Esophagus squamous epithelium (tissue), 5 donors: Measurements from ENCODE around the gene CNTN1. TPM values are rescaled to one million over a fixed set of nuclear protein-coding genes. Genes with fewer than 3 reads are reported as not detected.

ENCODE experiments used
- DNase-seq: peaks from one replicate; lab custom pipeline; 2025; lab: John Stamatoyannopoulos, UW
- H3K27ac ChIP-seq, 4 donors: fragments of 200-600 bp; sonication (generic); one replicate each; pipeline ENCODE4 v1.5.1; 2016 to 2019; ENCODE audit warnings: mild to moderate bottlenecking in 1 of 4
- H3K27me3 ChIP-seq, 4 donors: fragments of 200-600 bp; sonication (generic); 1 replicate in 3 of 4; 2 replicates in 1 of 4; pipeline versions ENCODE4 v1.5.1 to v1.6.0; 2017 to 2021; ENCODE audit warnings: antibody characterized with exemption in 1 of 4
- H3K36me3 ChIP-seq, 3 donors: fragments of 200-600 bp; sonication (generic); one replicate each; pipeline ENCODE4 v1.5.1; 2016 to 2019
- H3K4me1 ChIP-seq, 3 donors: fragments of 200-600 bp; sonication (generic); one replicate each; pipeline ENCODE4 v1.5.1; 2017 to 2019
- H3K4me3 ChIP-seq, 4 donors: fragments of 200-600 bp; sonication (generic); 1 replicate in 3 of 4; 2 replicates in 1 of 4; pipeline ENCODE4 v1.5.1; 2016 to 2019; ENCODE audit warnings: mild to moderate bottlenecking in 2 of 4, moderate library complexity in 1 of 4
- H3K9me3 ChIP-seq, 3 donors: fragments of 200-600 bp; sonication (generic); one replicate each; pipeline ENCODE4 v1.5.1; 2016 to 2019
- CTCF ChIP-seq, 6 experiments: fragments of 450-650 bp in 4 of 6; fragments of 200-600 bp in 2 of 6; sonication (generic) in 2 of 6; IDR thresholded peaks; one replicate each; pipeline ENCODE4 v1.5.1; 2016 to 2019; ENCODE audit warnings: antibody characterized with exemption in 6 of 6, mild to moderate bottlenecking in 4 of 6, moderate library complexity in 4 of 6
- POLR2A ChIP-seq, 4 donors: fragments of 450-650 bp; IDR thresholded peaks; one replicate each; pipeline ENCODE4 v1.6.1; 2017; ENCODE audit warnings: antibody characterized with exemption in 4 of 4, mild to moderate bottlenecking in 4 of 4, moderate library complexity in 3 of 4
- WGBS, 2 donors: methylation state at CpG; one replicate each; pipeline ENCODE4 v1.1.5; 2018; 5-methylcytosine and 5-hydroxymethylcytosine counted together
- intact Hi-C: fragments of 100-400 bp; cut with DNase I; formaldehyde crosslinking; loops from one replicate; pipeline ENCODE4 v1.15.0; 2022
- total RNA-seq, 4 donors: library from RNA; depleted of rRNA; stranded (reverse); fragments of >200 nt; gene quantifications; one replicate each; pipeline ENCODE4 v1.1.0, GENCODE V29; 2016
- donor health status: DM: yes; HTN: yes; CAD: no.

CNTN1 gene
- total RNA-seq, 4 donors from 2014 or later, result 0.83 to 15.7 (median 5.8) TPM

GRCh38 chr12:40794087-40794486 lies 101.8 kb downstream of the CNTN1 start:
- DNase-seq, result no peak
- Histone ChIP-seq H3K27ac (no peak overlapping the region), H3K9me3 (no peaks in the 10 kb centered on the region), H3K4me1 (no peaks in the 10 kb centered on the region), H3K27me3 (no peaks in the 10 kb centered on the region), H3K36me3 (no peaks in the 10 kb centered on the region), H3K4me3 (no peak overlapping the region)
- TF ChIP-seq POLR2A (IDR thresholded peaks at IDR 0.05), result no peak
- TF ChIP-seq CTCF (IDR thresholded peaks at IDR 0.05), result no peak
- intact Hi-C loops, result no loop called here

- Histone ChIP-seq H3K27me3 (no peaks in the 10 kb centered on the region), H3K4me3 (no peak overlapping the region), H3K27ac (no peak overlapping the region), H3K36me3 (no peaks in the 10 kb centered on the region), H3K9me3 (no peaks in the 10 kb centered on the region), H3K4me1 (no peaks in the 10 kb centered on the region)
- WGBS, 2 donors, result 100% methylated on average over 2 of the region's 2 CpGs
- DNase-seq, result no peak
- intact Hi-C loops, result no loop called here
- TF ChIP-seq CTCF (IDR thresholded peaks at IDR 0.05) (no peak), POLR2A (IDR thresholded peaks at IDR 0.05) (no peak)
These were observed 108.8 kb downstream of the CNTN1 start for GRCh38 chr12:40801082-40801481.

GRCh38 chr12:40801861-40802260 lies 109.6 kb downstream of the CNTN1 start:
- no peak for DNase-seq
- intact Hi-C loops, result no loop called here
- Histone ChIP-seq H3K27ac (no peak overlapping the region), H3K9me3 (no peaks in the 10 kb centered on the region), H3K27me3 (no peaks in the 10 kb centered on the region), H3K4me1 (no peaks in the 10 kb centered on the region), H3K4me3 (no peak overlapping the region), H3K36me3 (no peaks in the 10 kb centered on the region)
- WGBS, 2 donors, result 73 to 85% methylated on average over 2 of the region's 2 CpGs
- TF ChIP-seq POLR2A (IDR thresholded peaks at IDR 0.05), result no peak
- no peak for TF ChIP-seq CTCF (IDR thresholded peaks at IDR 0.05)

GRCh38 chr12:40802656-40803055 lies 110.4 kb downstream of the CNTN1 start:
- Histone ChIP-seq H3K4me1 (no peaks in the 10 kb centered on the region), H3K36me3 (no peaks in the 10 kb centered on the region), H3K4me3 (no peak overlapping the region), H3K27ac (no peak overlapping the region), H3K27me3 (no peaks in the 10 kb centered on the region), H3K9me3 (no peaks in the 10 kb centered on the region)
- no peak for TF ChIP-seq CTCF (IDR thresholded peaks at IDR 0.05)
- TF ChIP-seq POLR2A (IDR thresholded peaks at IDR 0.05), result no peak
- DNase-seq, result no peak
- intact Hi-C loops, result no loop called here
- WGBS, 2 donors, result 33 to 48% methylated on average over 1 of the region's 1 CpG

GRCh38 chr12:40819436-40820108 lies 127.3 kb downstream of the CNTN1 start:
- 32 to 47% methylated on average over 8 of the region's 12 CpGs for WGBS, 2 donors
- no peaks in the 10 kb centered on the region for H3K27me3 ChIP-seq

More at GRCh38 chr12:40819436-40820108, 127.3 kb downstream of the CNTN1 start:
- Histone ChIP-seq H3K4me3 (no peak overlapping the region), H3K4me1 (no peaks in the 10 kb centered on the region), H3K36me3 (no peaks in the 10 kb centered on the region), H3K27ac (no peak overlapping the region), H3K9me3 (no peaks in the 10 kb centered on the region)
- intact Hi-C loops, result no loop called here
- DNase-seq, result no peak
- TF ChIP-seq CTCF (IDR thresholded peaks at IDR 0.05) (no peak), POLR2A (IDR thresholded peaks at IDR 0.05) (no peak)
